Measurements from ENCODE around the gene DLG5.

The DLG5 gene

DNA sequence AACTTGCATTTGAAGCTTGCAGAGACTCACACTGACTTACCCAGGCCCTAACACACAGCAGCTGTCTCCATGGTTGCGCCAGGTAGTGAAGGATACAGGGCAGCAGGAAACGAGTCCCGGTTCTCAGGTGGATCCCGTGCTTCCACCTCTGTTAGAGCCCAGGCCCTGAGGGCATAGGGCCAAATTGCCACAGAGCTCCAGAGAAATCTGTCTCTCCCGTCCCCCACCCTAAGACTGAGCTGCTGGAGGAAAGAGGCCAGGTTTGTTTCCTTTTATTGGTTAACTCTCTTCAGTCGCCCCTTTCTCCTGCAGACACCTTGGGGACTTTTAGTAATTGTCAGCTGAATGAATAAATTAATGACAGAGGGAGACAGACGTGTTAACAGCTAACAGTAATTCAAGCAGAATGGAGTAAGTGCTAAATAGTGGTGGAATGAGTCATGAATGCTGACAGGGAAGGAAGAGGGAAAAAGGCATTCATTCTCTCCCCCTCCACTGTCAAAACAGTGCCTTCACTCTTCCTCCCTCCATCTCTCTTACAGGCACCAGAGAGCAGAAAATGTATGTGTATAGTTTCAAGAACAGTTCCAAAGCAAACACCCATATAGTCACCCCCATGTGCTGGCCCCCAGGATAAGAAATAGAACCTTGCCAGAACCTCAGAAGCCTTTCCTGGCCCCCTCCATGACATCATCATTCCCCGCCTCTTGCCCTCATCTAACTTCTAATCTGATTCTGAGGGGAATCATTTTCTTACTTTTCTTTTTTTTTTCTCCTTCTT lies 16.8 kb upstream of the DLG5 start:
- no peak for DNase-seq

GRCh38 chr10:77941790-77942189 lies 15.2 kb upstream of the DLG5 start:
- DNase-seq = no peak

- no peak for DNase-seq
Observed at GRCh38 chr10:77940627-77941026, 14.1 kb upstream of the DLG5 start.

- no peak for DNase-seq
Observed at GRCh38 chr10:77940225-77940624, 13.7 kb upstream of the DLG5 start.

DNA sequence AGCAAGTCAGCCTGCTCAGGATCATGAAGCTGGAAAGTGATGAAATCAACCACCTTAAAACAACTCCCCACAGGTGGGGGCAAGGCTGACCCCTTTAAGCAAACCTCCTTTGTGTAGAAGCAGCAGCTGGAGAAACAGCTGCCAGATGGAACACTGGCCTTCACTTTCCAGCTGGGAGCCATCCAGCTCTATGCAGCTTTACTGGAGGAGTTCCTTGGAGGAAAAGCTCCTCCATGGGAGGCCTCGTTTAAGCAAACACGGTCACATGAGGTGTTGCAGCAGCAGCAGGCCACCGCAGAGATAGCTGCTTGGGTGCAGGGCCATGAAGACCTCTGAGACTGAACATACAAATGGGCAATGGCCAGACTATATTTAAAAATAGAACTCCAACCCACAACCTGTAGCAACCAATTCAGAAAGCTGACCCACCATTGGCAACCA lies 13.0 kb upstream of the DLG5 start:
- no peak for DNase-seq

DNA sequence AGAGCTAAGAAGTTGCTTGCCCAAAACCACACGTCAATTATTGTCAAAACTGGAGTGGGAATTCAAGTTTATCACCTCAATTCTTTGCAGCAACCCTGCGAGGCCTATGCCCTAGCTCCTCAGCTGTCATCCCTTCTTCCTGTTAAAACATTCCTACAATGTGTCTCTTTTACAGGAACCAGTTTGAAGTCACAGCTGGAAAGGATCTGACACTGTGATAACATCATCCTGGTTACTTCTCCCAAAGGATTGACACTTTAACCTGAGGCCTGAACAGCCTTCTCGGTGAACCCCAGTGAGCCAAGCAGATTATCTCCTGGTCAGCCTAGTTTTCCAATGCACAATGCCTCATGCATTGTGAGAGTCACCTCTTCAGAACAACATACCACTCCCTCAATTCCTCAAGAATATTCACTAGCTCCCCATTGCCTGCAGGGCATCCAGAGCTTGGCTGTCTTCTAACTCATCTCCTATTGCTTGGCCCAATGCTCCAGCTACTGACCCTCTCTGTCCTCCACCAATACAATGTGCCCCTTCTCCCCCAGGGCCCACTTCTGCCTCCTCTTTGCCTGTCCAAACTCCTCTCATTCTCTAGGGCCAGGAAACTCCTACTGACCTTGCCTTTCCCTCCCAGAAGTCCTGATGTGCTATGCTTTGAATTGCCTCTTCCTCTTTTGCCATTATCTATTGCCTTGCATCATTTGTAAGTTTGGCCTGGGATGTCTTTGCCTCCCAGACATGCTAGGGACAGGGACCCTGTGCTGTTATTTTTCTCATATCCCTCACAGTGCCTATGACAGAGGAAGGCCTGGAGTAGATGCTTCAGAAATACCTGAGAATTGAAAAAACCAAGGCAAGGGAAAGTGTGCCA lies 10.4 kb upstream of the DLG5 start:
- no peak for DNase-seq

- DNase-seq = no peak
Observed at GRCh38 chr10:77932016-77932715, 5.6 kb upstream of the DLG5 start.

GRCh38 chr10:77927402-77928246 lies 1.1 kb upstream of the DLG5 start:
- DNase-seq = no peak

- peak; percentile 22 for DNase-seq
Observed at GRCh38 chr10:77925795-77926565, 575 bp downstream of the DLG5 start.

DNA sequence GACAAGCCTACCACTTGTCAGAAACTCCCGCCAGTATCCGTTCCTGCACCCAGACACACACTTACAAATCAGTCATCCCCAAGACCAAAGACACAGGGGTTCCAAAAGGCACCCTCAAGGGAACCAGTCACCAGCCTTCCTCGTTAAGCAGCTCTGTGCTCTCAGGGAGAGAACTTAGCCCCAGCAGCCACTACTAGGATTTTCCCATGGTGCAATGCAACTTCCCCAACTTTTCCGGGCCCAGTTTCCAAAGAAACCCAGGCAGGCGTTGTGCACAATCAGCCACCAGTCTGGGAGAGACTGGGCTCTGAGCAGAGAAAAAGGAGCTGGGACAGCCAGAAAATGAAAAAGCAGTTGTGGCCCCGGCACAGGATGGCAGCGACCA lies 1.2 kb downstream of the DLG5 start:
- DNase-seq = no peak

GRCh38 chr10:77922566-77923179 lies 3.9 kb downstream of the DLG5 start:
- no peak for DNase-seq

GRCh38 chr10:77922055-77922454 lies 4.5 kb downstream of the DLG5 start:
- no peak for DNase-seq

- DNase-seq = no peak
Observed at GRCh38 chr10:77921395-77921794, 5.2 kb downstream of the DLG5 start.

GRCh38 chr10:77920495-77920894 lies 6.1 kb downstream of the DLG5 start:
- no peak for DNase-seq

GRCh38 chr10:77919713-77920108 lies 6.8 kb downstream of the DLG5 start:
- no peak for DNase-seq

GRCh38 chr10:77915319-77916105 lies 11.0 kb downstream of the DLG5 start:
- no peak for DNase-seq

- no peak for DNase-seq
Observed at GRCh38 chr10:77913090-77913489, 13.5 kb downstream of the DLG5 start.

DNA sequence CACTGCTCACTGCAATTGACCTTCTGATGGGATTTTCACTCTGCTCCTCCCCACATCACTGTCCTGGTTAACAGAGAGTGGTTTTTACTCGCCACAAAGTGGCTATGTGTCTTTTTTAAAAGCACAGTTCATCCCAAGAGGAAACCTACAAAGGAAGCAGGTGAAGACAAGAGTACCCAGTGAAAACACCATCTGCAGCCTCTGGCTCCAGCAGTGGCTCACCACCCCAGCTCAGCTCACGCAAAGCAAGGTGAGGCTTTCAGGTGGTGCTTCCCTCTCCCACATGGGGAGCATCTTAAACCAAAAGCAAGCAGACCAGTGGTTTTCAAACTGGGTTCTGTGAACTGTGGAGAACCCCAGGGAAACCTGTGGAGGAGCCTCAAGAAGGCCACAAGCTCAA lies 14.0 kb downstream of the DLG5 start:
- DNase-seq = no peak

DNA sequence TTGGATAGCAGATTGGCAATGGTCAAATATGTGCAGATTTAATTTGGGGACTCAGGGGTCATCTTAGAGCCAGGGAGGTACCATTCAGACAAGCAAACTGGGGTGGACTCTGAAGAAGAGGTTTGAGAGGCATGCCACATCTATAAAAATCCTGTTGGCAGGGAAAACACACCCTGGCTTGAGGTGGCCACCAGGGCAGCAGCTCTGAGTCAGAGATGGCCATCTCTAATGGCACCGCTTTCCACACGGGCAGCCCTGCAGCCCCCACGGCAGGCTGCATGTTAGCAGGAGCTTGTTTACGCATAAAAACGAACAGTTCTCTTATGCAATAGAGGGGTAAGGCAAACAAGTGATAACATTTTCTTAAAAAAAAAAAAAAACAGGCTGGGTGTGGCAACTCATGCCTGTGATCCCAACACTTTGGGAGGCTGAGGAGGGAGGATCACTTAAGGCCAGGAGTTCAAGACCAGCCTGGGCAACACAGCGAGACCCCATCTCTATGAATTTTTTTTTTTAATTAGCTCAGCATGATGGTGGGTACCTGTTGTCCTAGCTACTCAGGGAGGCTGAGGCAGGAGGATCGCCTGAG lies 14.9 kb downstream of the DLG5 start:
- no peak for DNase-seq

DNA sequence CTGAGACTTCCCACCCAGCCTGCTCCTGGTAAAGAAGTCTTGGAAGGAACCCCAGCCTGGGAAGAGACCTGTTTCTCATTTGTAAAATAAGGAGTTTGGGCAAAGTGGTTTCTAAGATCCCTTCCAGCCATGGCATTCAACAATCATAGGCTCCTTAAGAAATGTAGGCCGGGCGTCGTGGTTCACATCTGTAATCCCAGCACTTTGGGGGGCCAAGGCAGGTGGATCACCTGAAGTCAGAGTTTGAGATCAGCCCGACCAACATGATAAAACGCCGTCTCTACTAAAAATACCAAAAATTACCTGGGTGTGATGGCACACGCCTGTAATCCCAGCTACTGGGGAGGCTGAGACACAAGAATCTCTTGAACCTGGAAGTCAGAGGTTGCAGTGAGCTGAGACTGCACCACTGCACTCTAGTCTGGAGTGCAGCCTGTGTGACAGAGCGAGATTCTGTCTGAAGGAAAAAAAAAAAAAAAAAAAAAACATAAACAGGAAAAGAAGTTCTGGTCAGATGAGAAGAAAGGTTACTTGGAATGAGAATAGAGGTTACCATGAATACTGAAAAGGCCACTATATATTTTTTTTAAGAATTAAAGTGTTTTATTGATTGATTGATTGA lies 15.9 kb downstream of the DLG5 start:
- no peak for DNase-seq
